SK-N-SH (cell line): ENCODE results near the gene MAP6. TPM values are rescaled to one million over a fixed set of nuclear protein-coding genes. Genes with fewer than 3 reads are reported as not detected.

Source experiments
- CTCF ChIA-PET: fragments of 300-600, 350-600 bp; formaldehyde crosslinking; extraction: SDS; loops from one replicate; lab custom pipeline; 2021; lab: Yijun Ruan, JAX
- POLR2A ChIA-PET: fragments of 350-600 bp; sonication (Branson Sonifier 250); formaldehyde crosslinking; extraction: SDS; loops from one replicate; lab custom pipeline; 2020; ENCODE audit warnings: antibody characterized with exemption, inconsistent platforms; lab: Yijun Ruan, JAX
- DNase-seq: peaks from one replicate; pipeline ENCODE4 v3.0.0; 2012
- H2AFZ ChIP-seq: fragments of 200-600 bp; sonication (generic); 2 replicates; pipeline ENCODE4 v1.8.1; 2016; ENCODE audit warnings: antibody characterized with exemption, mild to moderate bottlenecking, low read depth
- H3F3A ChIP-seq: fragments of 200-600 bp; sonication (generic); replicated peaks from 2 replicates; pipeline ENCODE3; 2016; ENCODE audit warnings: antibody characterized with exemption, mild to moderate bottlenecking; ENCODE audit not compliant: insufficient read depth
- H3K27ac ChIP-seq, 2 experiments: fragments of 200-500 bp in 1 of 2; fragments of 200-600 bp in 1 of 2; sonication (Bioruptor generic) in 1 of 2; sonication (generic), shearing (Covaris generic) in 1 of 2; 2 replicates each; pipeline versions ENCODE4 v1.5.1 to v1.6.1; 2014 to 2016; ENCODE audit warnings: low read depth in 2 of 2, inconsistent platforms in 1 of 2, low read length in 1 of 2, mild to moderate bottlenecking in 1 of 2, mixed read lengths in 1 of 2
- H3K27me3 ChIP-seq: fragments of 200-600 bp; sonication (generic), shearing (Covaris generic); 2 replicates; pipeline ENCODE4 v1.6.1; 2016; ENCODE audit warnings: mixed run types; ENCODE audit not compliant: insufficient read depth
- H3K36me3 ChIP-seq, 2 experiments: fragments of 200-500 bp in 1 of 2; fragments of 200-600 bp in 1 of 2; sonication (Bioruptor generic) in 1 of 2; sonication (generic) in 1 of 2; replicated peaks in 1 of 2; 2 replicates each; pipeline versions ENCODE3 to v1.5.1; 2014 to 2016; ENCODE audit warnings: low read length in 1 of 2, mild to moderate bottlenecking in 1 of 2; ENCODE audit not compliant: insufficient read depth in 2 of 2, control insufficient read depth in 1 of 2
- H3K4me1 ChIP-seq, 2 experiments: fragments of 200-500 bp in 1 of 2; fragments of 200-600 bp in 1 of 2; sonication (Bioruptor generic) in 1 of 2; sonication (generic), shearing (Covaris generic) in 1 of 2; 2 replicates each; pipeline versions ENCODE4 v1.5.1 to v1.6.1; 2014 to 2016; ENCODE audit warnings: low read depth in 1 of 2, low read length in 1 of 2, mixed run types in 1 of 2; ENCODE audit not compliant: insufficient read depth in 2 of 2, control insufficient read depth in 1 of 2
- H3K4me2 ChIP-seq: fragments of 200-600 bp; sonication (generic), shearing (Covaris generic); 2 replicates; pipeline ENCODE4 v1.6.1; 2017; ENCODE audit warnings: mixed run types
- H3K4me3 ChIP-seq, 2 experiments: fragments of 200-500 bp in 1 of 2; fragments of 200-600 bp in 1 of 2; sonication (Bioruptor generic) in 1 of 2; sonication (generic), shearing (Covaris generic) in 1 of 2; 2 replicates each; pipeline versions ENCODE4 v1.5.1 to v1.8.1; 2014 to 2016; ENCODE audit warnings: low read depth in 2 of 2, inconsistent platforms in 1 of 2, low read length in 1 of 2, mild to moderate bottlenecking in 1 of 2, mixed read lengths in 1 of 2, moderate library complexity in 1 of 2
- H3K79me2 ChIP-seq: fragments of 200-600 bp; sonication (generic); 2 replicates; pipeline ENCODE4 v1.8.1; 2017; ENCODE audit warnings: mild to moderate bottlenecking; ENCODE audit not compliant: insufficient read depth
- H3K9ac ChIP-seq: fragments of 200-600 bp; sonication (generic); 2 replicates; pipeline ENCODE4 v1.6.1; 2017; ENCODE audit warnings: mixed run types
- H3K9me2 ChIP-seq: fragments of 200-600 bp; sonication (generic); 2 replicates; pipeline ENCODE4 v1.6.1; 2017; ENCODE audit warnings: mixed run types
- H3K9me3 ChIP-seq: fragments of 200-600 bp; sonication (generic); 2 replicates; pipeline ENCODE4 v1.6.1; 2017; ENCODE audit warnings: mixed run types, mild to moderate bottlenecking, moderate library complexity
- H4K20me1 ChIP-seq: fragments of 200-600 bp; sonication (generic); 2 replicates; pipeline ENCODE4 v1.6.1; 2017; ENCODE audit warnings: mild to moderate bottlenecking, mixed run types; ENCODE audit not compliant: insufficient read depth
- CHD2 ChIP-seq: fragments of 150-350 bp; IDR thresholded peaks from 2 replicates; pipeline ENCODE4 v1.6.1; 2018; ENCODE audit warnings: low read length; ENCODE audit not compliant: partially characterized antibody
- EP300 ChIP-seq, 2 experiments: IDR thresholded peaks; 2 replicates each; pipeline versions ENCODE4 v1.4.0 to v1.6.1; 2012; ENCODE audit warnings: borderline replicate concordance in 1 of 2, low read depth in 1 of 2, low read length in 1 of 2
- FOXJ3 ChIP-seq: sonication (generic); formaldehyde crosslinking; IDR thresholded peaks from 2 replicates; pipeline ENCODE4 v1.5.1; 2020; ENCODE audit warnings: mild to moderate bottlenecking, missing genetic modification reagents
- GABPA ChIP-seq: IDR thresholded peaks from 2 replicates; pipeline ENCODE4 v1.4.0; 2012; ENCODE audit warnings: low read depth, mild to moderate bottlenecking
- GATA2 ChIP-seq: sonication (generic); formaldehyde crosslinking; IDR thresholded peaks from 2 replicates; pipeline ENCODE4 v1.5.0; 2020; ENCODE audit warnings: mild to moderate bottlenecking, missing genetic modification reagents
- REST ChIP-seq: IDR thresholded peaks from 2 replicates; pipeline ENCODE4 v1.6.1; 2012; ENCODE audit warnings: mild to moderate bottlenecking, low read depth, low read length, moderate library complexity
- RFX5 ChIP-seq: IDR thresholded peaks from 2 replicates; pipeline ENCODE4 v1.6.1; 2012; ENCODE audit warnings: mild to moderate bottlenecking, improper control_type of control experiment, low read length
- RXRA ChIP-seq: IDR thresholded peaks from 2 replicates; pipeline ENCODE4 v1.4.0; 2012; ENCODE audit warnings: low read depth, mild to moderate bottlenecking, borderline replicate concordance
- SIN3A ChIP-seq: IDR thresholded peaks from 2 replicates; pipeline ENCODE4 v1.6.1; 2012; ENCODE audit warnings: low read depth, mild to moderate bottlenecking, low read length, moderate library complexity, borderline replicate concordance
- SMC3 ChIP-seq: IDR thresholded peaks from 2 replicates; pipeline ENCODE4 v1.6.1; 2012; ENCODE audit warnings: low read depth, low read length, improper control_type of control experiment
- ZBTB33 ChIP-seq: IDR thresholded peaks from 2 replicates; pipeline ENCODE4 v1.4.0; 2012; ENCODE audit warnings: low read depth, borderline replicate concordance
- WGBS: methylation state at CpG from one replicate; pipeline ENCODE4 v1.1.6; 2017; ENCODE audit warnings: low lambda C conversion rate; 5-methylcytosine and 5-hydroxymethylcytosine counted together
- polyA plus RNA-seq, 3 experiments: library from polyadenylated mRNA; depleted of rRNA; stranded (reverse); fragments of >200 nt; gene quantifications; 2 replicates each; pipeline ENCODE4 v1.2.3, GENCODE V29; 2012

The MAP6 gene
- polyA plus RNA-seq, 1 of the 3 experiments (the other 2 are of a cell fraction), result 11.1 TPM

DNA sequence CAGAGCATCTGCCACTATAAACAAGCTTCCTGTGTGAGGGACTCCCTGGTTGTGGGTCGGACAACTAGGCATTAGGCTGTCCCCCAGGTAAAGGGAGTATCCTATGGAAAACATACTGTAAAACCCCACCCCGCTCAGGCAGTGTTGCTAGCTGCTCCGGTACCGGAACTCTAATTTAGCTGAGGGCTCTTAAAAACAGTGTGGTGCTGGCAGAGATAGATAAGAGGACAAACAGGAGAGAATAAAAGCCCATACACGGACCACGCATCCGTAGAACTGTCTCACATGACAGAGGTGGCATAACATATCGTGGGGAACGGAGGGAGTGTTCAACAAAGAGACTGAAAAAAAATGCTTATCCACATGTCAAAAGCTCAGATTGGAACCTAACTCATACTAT lies 45.4 kb upstream of the MAP6 start:
- Histone ChIP-seq H3K4me1 (peaks cover 0 to 11% of the 10 kb centered on the region in 2 experiments; a peak in 2 of 4 replicates), H2AFZ (0 out of 2 replicates have a peak overlapping the region, but pooled peaks have one; percentile 45), H3K4me2 (no peak overlapping the region), H3F3A (no peaks in the 10 kb centered on the region), H3K9me2 (no peaks in the 10 kb centered on the region), H3K27me3 (no peaks in the 10 kb centered on the region; the same call in 1 of the 2 replicates), H3K9me3 (no peaks in the 10 kb centered on the region), H3K9ac (no peak overlapping the region), H4K20me1 (no peaks in the 10 kb centered on the region), H3K36me3 (no peaks in the 10 kb centered on the region), H3K79me2 (no peaks in the 10 kb centered on the region), H3K4me3 (no peak overlapping the region), H3K27ac (peak overlapping the region in 1 of 2 experiments; percentile 82; a peak in 2 of 4 replicates)
- CTCF ChIA-PET, result interaction anchor here (1.0 to 2.4 kb wide), 7 partner anchors 8 to 154 kb away, joined by 3 to 12 read pairs (median 7); no protein-coding TSS in a partner anchor
- POLR2A ChIA-PET, result no interaction called here
- 42% methylated on average over 9 of the region's 9 CpGs for WGBS
- TF ChIP-seq SMC3, result no peak
- no peak for TF ChIP-seq FOXJ3 (CRISPR knock-in tag)
- TF ChIP-seq GATA2 (CRISPR knock-in tag), result peak; percentile 34; the same call in 1 of the 2 replicates
- no peak for TF ChIP-seq GABPA
- no peak for TF ChIP-seq RXRA
- no peak for TF ChIP-seq ZBTB33
- no peak for TF ChIP-seq REST
- no peak for TF ChIP-seq SIN3A
- peak; percentile 27 for TF ChIP-seq CHD2
- no peak for TF ChIP-seq RFX5
- TF ChIP-seq EP300 (IDR thresholded peaks at IDR 0.05; ENCODE audit: borderline replicate concordance in 1 of 2, low read depth in 1 of 2, low read length in 1 of 2), result no peak
- DNase-seq, result peak; percentile 60
